Body of pancreas (tissue), 4 donors: Measurements from ENCODE around the gene RPS27L. TPM values are rescaled to one million over a fixed set of nuclear protein-coding genes. Genes with fewer than 3 reads are reported as not detected.

ENCODE experiments used
- ATAC-seq: fragments of 150-250 bp; one replicate; pipeline ENCODE4 v1.9.1; 2016
- DNase-seq, 4 donors: peaks; one replicate each; pipeline ENCODE4 v3.0.0-alpha.2; 2019
- H3K27ac ChIP-seq, 4 donors: fragments of 200-600 bp; sonication (generic); 1 replicate in 3 of 4; 2 replicates in 1 of 4; pipeline versions ENCODE4 v1.5.1 to v1.6.1; 2016 to 2019; ENCODE audit warnings: mild to moderate bottlenecking in 1 of 4, mixed read lengths in 1 of 4, moderate library complexity in 1 of 4
- H3K27me3 ChIP-seq, 2 donors: fragments of 200-600 bp; sonication (generic); one replicate each; pipeline ENCODE4 v1.6.0; 2016; ENCODE audit warnings: mild to moderate bottlenecking in 1 of 2
- H3K36me3 ChIP-seq, 2 donors: fragments of 200-600 bp; sonication (generic); replicated peaks in 1 of 2; 2 replicates each; pipeline ENCODE4 v1.5.1; 2016; ENCODE audit warnings: low read depth in 2 of 2; ENCODE audit not compliant: insufficient read depth in 1 of 2
- H3K4me1 ChIP-seq: fragments of 200-600 bp; sonication (generic); one replicate; pipeline ENCODE4 v1.6.0; 2016
- H3K4me3 ChIP-seq, 2 donors: fragments of 200-600 bp; sonication (generic); 1 replicate in 1 of 2; 2 replicates in 1 of 2; pipeline ENCODE4 v1.5.1; 2016 to 2019
- H3K9me3 ChIP-seq, 3 donors: fragments of 200-600 bp; sonication (generic); 1 replicate in 2 of 3; 2 replicates in 1 of 3; pipeline ENCODE4 v1.5.1; 2016
- CTCF ChIP-seq, 7 experiments: fragments of 450-650 bp in 4 of 7; fragments of 200-600 bp in 3 of 7; sonication (generic) in 3 of 7; IDR thresholded peaks; one replicate each; pipeline ENCODE4 v1.5.1; 2016 to 2019; ENCODE audit warnings: antibody characterized with exemption in 7 of 7
- POLR2A ChIP-seq, 3 donors: fragments of 450-650 bp; IDR thresholded peaks; one replicate each; pipeline ENCODE4 v1.6.1; 2016; ENCODE audit warnings: antibody characterized with exemption in 3 of 3, mild to moderate bottlenecking in 2 of 3
- WGBS, 2 donors: methylation state at CpG; one replicate each; pipeline ENCODE4 v1.1.5; 2017; 5-methylcytosine and 5-hydroxymethylcytosine counted together
- intact Hi-C: fragments of 100-400 bp; cut with DNase I; formaldehyde crosslinking; loops from one replicate; pipeline ENCODE4 v1.15.1; 2023
- total RNA-seq, 2 donors: library from RNA; depleted of rRNA; stranded (reverse); fragments of >200 nt; gene quantifications; one replicate each; pipeline ENCODE4 v1.1.0, GENCODE V29; 2016

RPS27L gene
- total RNA-seq, 2 donors from 2014 or later, result 15.2 to 37.9 TPM

- Histone ChIP-seq H3K4me1 (peaks cover 15% of the 10 kb centered on the region), H3K27me3 (no peaks in the 10 kb centered on the region), H3K27ac (peak overlapping the region in 2 of 4 donors; percentile 10 to 52), H3K9me3 (no peaks in the 10 kb centered on the region), H3K4me3 (no peak overlapping the region), H3K36me3 (no peaks in the 10 kb centered on the region)
- WGBS, 2 donors, result 37 to 42% methylated on average over 10 of the region's 10 CpGs
- TF ChIP-seq POLR2A (IDR thresholded peaks at IDR 0.05), result no peak
- TF ChIP-seq CTCF (IDR thresholded peaks at IDR 0.05), result no peak
- intact Hi-C loops, result no loop called here
- ATAC-seq (no peak), DNase-seq (no peak)
These were observed 31.1 kb upstream of the RPS27L start for GRCh38 chr15:63188247-63188925.

- DNase-seq (no peak), ATAC-seq (no peak)
- 73% methylated on average over 5 of the region's 5 CpGs for WGBS, 2 donors
- H3K27me3 ChIP-seq, result no peaks in the 10 kb centered on the region
- intact Hi-C loops, result no loop called here
- no peak overlapping the region for H3K4me3 ChIP-seq
- no peaks in the 10 kb centered on the region for H3K9me3 ChIP-seq
- no peaks in the 10 kb centered on the region for H3K36me3 ChIP-seq
- H3K4me1 ChIP-seq, result peaks cover 15% of the 10 kb centered on the region
- H3K27ac ChIP-seq, result no peak overlapping the region
- no peak for TF ChIP-seq CTCF (IDR thresholded peaks at IDR 0.05)
- no peak for TF ChIP-seq POLR2A (IDR thresholded peaks at IDR 0.05)
These were observed 30.4 kb upstream of the RPS27L start for GRCh38 chr15:63187589-63188226.

- 51 to 83% methylated on average over 2 of the region's 2 CpGs for WGBS, 2 donors
- intact Hi-C loops, result no loop called here
- no peaks in the 10 kb centered on the region for H3K36me3 ChIP-seq
- no peak overlapping the region for H3K27ac ChIP-seq
- TF ChIP-seq CTCF (IDR thresholded peaks at IDR 0.05) (no peak), POLR2A (IDR thresholded peaks at IDR 0.05) (no peak)
- H3K9me3 ChIP-seq, result no peaks in the 10 kb centered on the region
- ATAC-seq, result no peak
- no peak overlapping the region for H3K4me3 ChIP-seq
- peaks cover 15% of the 10 kb centered on the region for H3K4me1 ChIP-seq
- DNase-seq, result no peak
- no peaks in the 10 kb centered on the region for H3K27me3 ChIP-seq
These were observed 28.8 kb upstream of the RPS27L start for GRCh38 chr15:63186065-63186464.

- H3K4me1 ChIP-seq, result peaks cover 7% of the 10 kb centered on the region
- no peaks in the 10 kb centered on the region for H3K9me3 ChIP-seq
- H3K27me3 ChIP-seq, result no peaks in the 10 kb centered on the region
- WGBS, 2 donors, result 47 to 51% methylated on average over 2 of the region's 2 CpGs
- no peak overlapping the region for H3K27ac ChIP-seq
- no peak for DNase-seq
- no peak overlapping the region for H3K4me3 ChIP-seq
- ATAC-seq, result no peak
- no peaks in the 10 kb centered on the region for H3K36me3 ChIP-seq
- intact Hi-C loops, result no loop called here
- TF ChIP-seq POLR2A (IDR thresholded peaks at IDR 0.05), result no peak
- TF ChIP-seq CTCF (IDR thresholded peaks at IDR 0.05), result no peak
These were observed 27.9 kb upstream of the RPS27L start for GRCh38 chr15:63185206-63185605.

GRCh38 chr15:63181648-63182047 is 24.4 kb upstream of the RPS27L start:
- Histone ChIP-seq H3K36me3 (no peaks in the 10 kb centered on the region), H3K27me3 (no peaks in the 10 kb centered on the region), H3K27ac (no peak overlapping the region), H3K4me1 (no peaks in the 10 kb centered on the region), H3K9me3 (no peaks in the 10 kb centered on the region), H3K4me3 (no peak overlapping the region)
- TF ChIP-seq POLR2A (IDR thresholded peaks at IDR 0.05), result no peak
- TF ChIP-seq CTCF (IDR thresholded peaks at IDR 0.05), result no peak
- WGBS, 2 donors, result 77 to 86% methylated on average over 2 of the region's 2 CpGs
- DNase-seq (no peak), ATAC-seq (no peak)
- intact Hi-C loops, result no loop called here
